ENCODE results near the gene NUMBL.

GRCh38 chr19:40736661-40737060 lies 46.2 kb upstream of the NUMBL start:
- no peak for TF ChIP-seq POLR2A (IDR thresholded peaks at IDR 0.05)
- no peak for TF ChIP-seq CTCF (IDR thresholded peaks at IDR 0.05)
